ENCODE data around the gene ALK. TPM values are rescaled to one million over a fixed set of nuclear protein-coding genes. Genes with fewer than 3 reads are reported as not detected.

ALK gene
- total RNA-seq: 2.0 TPM

GRCh38 chr2:29921560-29921915 is at the start of gene ALK:
Gene ALK, minus strand, starts transcription at chr2:29921586. Its CDS starts 927 bp downstream, at chr2:29920659.
- FAIRE-seq (no peak), DNase-seq (ENCODE audit: low spot score in 2 of 2) (peak; percentile 90)

- DNase-seq (ENCODE audit: low spot score in 2 of 2) (no peak), FAIRE-seq (no peak)
Measured at GRCh38 chr2:29966266-29966665, 44.9 kb upstream of the ALK start.

GRCh38 chr2:29963972-29964570 is 42.7 kb upstream of the ALK start:
- no peak for FAIRE-seq

DNA sequence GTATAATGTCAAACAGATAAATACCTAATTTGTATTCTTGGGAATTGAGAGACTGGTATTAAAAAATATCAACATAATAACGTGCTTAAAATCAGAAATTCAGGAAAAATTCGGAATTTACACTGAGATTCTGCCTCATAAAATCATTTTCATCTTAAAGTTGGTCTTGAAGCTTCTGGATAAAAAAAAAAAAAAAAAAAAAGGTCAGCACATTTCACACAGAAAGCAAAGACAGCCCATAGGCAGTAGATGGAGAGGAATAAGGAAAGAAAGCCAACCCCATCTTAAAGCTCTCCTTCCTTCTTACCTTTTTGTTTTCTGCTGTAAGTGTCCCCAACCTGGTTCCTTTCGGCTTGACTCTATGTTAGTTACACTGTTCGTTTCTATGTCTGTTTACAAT is 41.5 kb upstream of the ALK start:
- no peak for FAIRE-seq
- DNase-seq (ENCODE audit: low spot score in 2 of 2): no peak

More at GRCh38 chr2:29963972-29964570, 42.7 kb upstream of the ALK start:
- DNase-seq (ENCODE audit: low spot score in 2 of 2): no peak

- DNase-seq (ENCODE audit: low spot score in 2 of 2): no peak
- no peak for FAIRE-seq
Measured at GRCh38 chr2:29954316-29954715, 32.9 kb upstream of the ALK start.

- DNase-seq (ENCODE audit: low spot score in 2 of 2) (no peak), FAIRE-seq (no peak)
Measured at GRCh38 chr2:29952973-29953372, 31.6 kb upstream of the ALK start.

- DNase-seq (ENCODE audit: low spot score in 2 of 2): no peak
- no peak for FAIRE-seq
Measured at GRCh38 chr2:29951576-29951975, 30.2 kb upstream of the ALK start.

GRCh38 chr2:29950481-29950880 is 29.1 kb upstream of the ALK start:
- DNase-seq (ENCODE audit: low spot score in 2 of 2): no peak
- no peak for FAIRE-seq

GRCh38 chr2:29949042-29949441 is 27.7 kb upstream of the ALK start:
- DNase-seq (ENCODE audit: low spot score in 2 of 2) (no peak), FAIRE-seq (no peak)

GRCh38 chr2:29946505-29946904 is 25.1 kb upstream of the ALK start:
- no peak for DNase-seq (ENCODE audit: low spot score in 2 of 2)
- FAIRE-seq: no peak

- no peak for DNase-seq (ENCODE audit: low spot score in 2 of 2)
- FAIRE-seq: no peak
Measured at GRCh38 chr2:29942711-29943110, 21.3 kb upstream of the ALK start.

DNA sequence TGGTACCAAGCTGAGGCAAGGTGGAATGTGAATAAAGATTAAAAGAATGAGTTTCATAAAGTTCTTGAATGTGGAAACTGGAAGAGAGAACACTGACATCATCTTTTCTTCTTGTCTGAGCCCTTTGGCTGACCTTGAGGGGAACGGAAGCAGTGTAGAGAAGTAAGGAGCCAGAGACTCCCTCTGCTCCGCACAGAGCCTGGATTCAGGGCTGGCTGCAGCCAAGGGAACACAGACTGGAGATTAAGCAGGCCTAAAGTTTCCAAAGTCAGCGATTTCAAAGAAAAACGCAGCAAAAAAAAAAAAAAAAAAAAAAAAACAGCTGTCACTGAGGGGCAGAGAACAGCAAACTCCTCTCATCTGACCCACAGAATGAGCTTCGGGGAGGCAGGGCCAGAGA is 19.3 kb upstream of the ALK start:
- FAIRE-seq (no peak), DNase-seq (ENCODE audit: low spot score in 2 of 2) (no peak)

DNA sequence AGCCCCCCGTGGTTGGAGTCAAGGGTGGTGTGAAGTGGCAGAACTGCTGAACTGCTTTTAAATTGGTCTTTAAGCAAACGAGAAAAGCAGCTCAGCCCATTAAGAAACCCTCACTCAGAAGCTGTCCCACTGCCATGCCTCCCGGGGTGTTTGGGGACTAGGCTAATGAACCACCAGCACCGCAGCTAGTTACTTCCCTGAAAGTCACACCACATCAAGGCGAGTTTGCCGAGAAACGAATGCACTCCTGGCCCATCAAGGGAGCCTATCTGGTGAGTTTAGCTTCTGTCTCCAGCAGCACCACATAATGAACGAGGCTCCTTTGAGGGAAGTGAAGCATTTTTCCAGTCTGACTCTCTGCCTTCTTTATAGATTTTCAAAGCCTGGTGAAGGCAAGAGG is 14.6 kb upstream of the ALK start:
- DNase-seq (ENCODE audit: low spot score in 2 of 2) (no peak), FAIRE-seq (no peak)

- peak; percentile 21 for FAIRE-seq
- DNase-seq (ENCODE audit: low spot score in 2 of 2): no peak
Measured at GRCh38 chr2:29931818-29932217, 10.4 kb upstream of the ALK start.

- peak; percentile 53 to 56 for DNase-seq (ENCODE audit: low spot score in 2 of 2)
- peak; percentile 64 for FAIRE-seq
Measured at GRCh38 chr2:29923110-29923721, 1.8 kb upstream of the ALK start.

DNA sequence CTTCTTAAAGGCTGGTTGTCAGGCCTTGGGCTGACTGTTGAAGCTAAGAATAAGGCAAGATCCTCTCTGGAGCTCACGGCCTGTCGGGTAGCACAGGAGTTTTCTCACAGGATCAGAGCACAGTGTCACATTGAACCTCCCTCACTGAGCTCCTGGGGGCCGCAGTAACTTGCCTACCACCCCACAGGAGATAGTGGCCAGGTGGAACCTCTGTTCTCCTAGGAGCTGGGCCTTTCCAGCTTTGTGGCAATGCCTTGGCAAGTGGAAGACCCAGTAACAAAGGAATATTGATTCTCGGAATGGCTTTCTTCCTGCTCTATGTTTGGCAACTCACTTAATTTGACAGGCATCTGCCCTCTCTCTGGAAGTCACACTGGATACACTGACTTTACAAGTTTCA is 1.2 kb upstream of the ALK start:
- DNase-seq (ENCODE audit: low spot score in 2 of 2) (no peak), FAIRE-seq (no peak)

- FAIRE-seq (no peak), DNase-seq (ENCODE audit: low spot score in 2 of 2) (peak; percentile 31 to 32)
Measured at GRCh38 chr2:29920631-29921559, 491 bp downstream of the ALK start.

DNA sequence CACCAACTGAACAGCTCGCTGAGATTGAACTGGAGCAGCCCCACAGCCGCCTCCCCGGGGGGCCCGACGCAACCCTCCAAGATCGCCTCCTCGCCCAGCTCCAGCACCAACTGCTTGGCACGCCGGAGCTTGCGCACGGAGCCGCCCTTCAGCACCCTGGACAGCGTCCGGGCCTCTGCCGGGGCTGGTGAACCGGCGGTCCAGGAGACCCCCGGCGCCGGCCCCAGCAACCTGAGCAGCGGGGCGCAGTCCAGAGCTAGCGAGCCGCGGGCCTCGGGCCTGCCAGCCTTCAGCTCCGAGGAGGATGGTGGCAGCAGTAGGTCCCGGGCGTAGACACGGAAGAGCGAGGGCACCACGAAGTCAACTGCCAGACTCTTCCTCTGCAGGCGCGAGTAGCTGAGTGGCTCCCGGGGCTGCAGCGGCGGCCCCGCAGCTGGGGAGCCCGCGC is 1.2 kb downstream of the ALK start:
- no peak for FAIRE-seq

DNA sequence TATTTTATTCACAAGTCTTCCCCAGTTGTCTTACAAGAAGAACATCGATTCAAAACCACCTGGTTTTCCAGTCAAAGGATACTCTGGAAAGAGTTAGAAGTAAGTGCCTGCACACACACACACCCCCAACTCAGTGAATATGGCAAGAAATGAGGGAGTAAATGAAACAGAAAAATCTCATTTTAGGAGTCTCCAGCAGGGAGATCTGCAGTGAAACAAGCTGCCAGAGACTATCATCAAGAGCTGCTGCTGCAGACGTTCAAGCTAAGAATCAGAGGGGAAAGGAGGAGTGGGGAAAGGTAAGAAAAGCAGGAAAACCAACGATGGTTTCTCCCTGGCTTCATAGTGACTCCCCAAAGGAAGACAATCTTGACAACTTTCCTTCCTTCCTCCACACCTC is 2.4 kb downstream of the ALK start:
- FAIRE-seq (no peak), DNase-seq (ENCODE audit: low spot score in 2 of 2) (no peak)

More for the DNA sequence above, 1.2 kb downstream of the ALK start:
- peak; percentile 39 to 41 for DNase-seq (ENCODE audit: low spot score in 2 of 2)

- DNase-seq (ENCODE audit: low spot score in 2 of 2) (no peak), FAIRE-seq (no peak)
Measured at GRCh38 chr2:29917781-29918180, 3.6 kb downstream of the ALK start.

DNA sequence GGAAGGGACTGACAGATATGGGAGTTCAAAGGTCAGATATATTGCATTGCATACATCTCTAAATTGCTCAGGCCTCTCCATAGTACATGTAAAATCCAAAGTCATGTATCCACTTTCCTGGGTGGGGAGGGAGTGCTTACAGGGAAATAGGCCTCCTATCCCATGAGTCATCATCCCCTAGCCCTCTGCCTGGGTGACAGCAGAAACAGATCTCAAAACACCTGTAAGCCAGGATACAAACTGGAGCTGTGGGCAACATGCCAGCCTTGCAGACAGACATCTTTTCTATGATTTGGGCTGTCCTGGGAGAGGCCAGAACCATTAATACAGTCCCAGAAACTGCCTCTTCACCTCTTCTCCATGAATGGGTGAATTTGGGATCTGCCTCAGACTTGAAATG is 4.8 kb downstream of the ALK start:
- FAIRE-seq (no peak), DNase-seq (ENCODE audit: low spot score in 2 of 2) (no peak)
